CD4-positive, alpha-beta T cell treated with Interleukin-15 for 1 hour (primary cell): ENCODE data around the gene SEZ6L.
A peak's percentile ranks its signal among the peaks of the same experiment; 100 is the strongest.

Source experiments
- DNase-seq: peaks from one replicate; pipeline ENCODE4 v3.0.0-alpha.2; 2020

The SEZ6L gene

GRCh38 chr22:26432619-26433311 lies 263.5 kb downstream of the SEZ6L start:
- DNase-seq, result peak; percentile 47
